OCI-LY7 (cell line): Measurements from ENCODE around the gene FMN1. TPM values are rescaled to one million over a fixed set of nuclear protein-coding genes. Genes with fewer than 3 reads are reported as not detected.

Experiments
- BruUV-seq: library from RNA; stranded (reverse); fragments of 400-500 nt; replicated peaks from 2 replicates; lab custom pipeline; 2021; lab: Mats Ljungman, UMichigan
- CTCF ChIA-PET: fragments of 300-600 bp; sonication (Branson Sonifier 250); formaldehyde crosslinking; loops from one replicate; lab custom pipeline; 2022; ENCODE audit warnings: antibody characterized with exemption; ENCODE audit not compliant: unreplicated experiment; lab: Charles Lee
- POLR2A ChIA-PET: fragments of 300-600 bp; sonication (Branson Sonifier 250); formaldehyde crosslinking; loops from one replicate; lab custom pipeline; 2022; ENCODE audit warnings: antibody characterized with exemption; lab: Charles Lee
- DNase-seq: peaks from one replicate; pipeline ENCODE4 v3.0.0-alpha.2; 2015; ENCODE audit warnings: low spot score
- H2AFZ ChIP-seq: fragments of 200-600 bp; sonication (generic), shearing (Covaris generic); 2 replicates; pipeline ENCODE4 v1.6.1; 2014; ENCODE audit warnings: mild to moderate bottlenecking, antibody characterized with exemption, low read length, moderate library complexity
- H3K27ac ChIP-seq: fragments of 200-600 bp; sonication (generic); 2 replicates; pipeline ENCODE4 v1.5.1; 2014; ENCODE audit warnings: mixed run types, low read depth, mild to moderate bottlenecking, moderate library complexity, low read length, inconsistent platforms; ENCODE audit not compliant: poor library complexity, severe bottlenecking
- H3K36me3 ChIP-seq: fragments of 200-600 bp; sonication (generic); 2 replicates; pipeline ENCODE4 v1.6.1; 2014; ENCODE audit warnings: mild to moderate bottlenecking, antibody characterized with exemption, low read length, moderate library complexity, mixed read lengths; ENCODE audit not compliant: insufficient read depth
- H3K4me1 ChIP-seq: fragments of 200-600 bp; sonication (generic); 2 replicates; pipeline ENCODE4 v1.5.1; 2014; ENCODE audit warnings: mild to moderate bottlenecking, low read length; ENCODE audit not compliant: insufficient read depth, poor library complexity, severe bottlenecking
- H3K4me2 ChIP-seq: fragments of 200-600 bp; sonication (generic); 2 replicates; pipeline ENCODE4 v1.6.1; 2014; ENCODE audit warnings: mild to moderate bottlenecking, low read length
- H3K4me3 ChIP-seq: fragments of 200-600 bp; sonication (generic); 2 replicates; pipeline ENCODE4 v1.5.1; 2014; ENCODE audit warnings: mild to moderate bottlenecking, low read depth, low read length; ENCODE audit not compliant: poor library complexity, severe bottlenecking
- H3K79me2 ChIP-seq: fragments of 200-600 bp; sonication (generic); 2 replicates; pipeline ENCODE4 v1.6.1; 2016; ENCODE audit warnings: low read depth, mild to moderate bottlenecking, low read length, moderate library complexity, mixed read lengths; ENCODE audit not compliant: insufficient read depth
- H3K9me2 ChIP-seq: fragments of 200-600 bp; sonication (generic); 2 replicates; pipeline ENCODE4 v1.6.1; 2016; ENCODE audit warnings: mild to moderate bottlenecking, low read length, mixed read lengths; ENCODE audit not compliant: insufficient read depth
- H3K9me3 ChIP-seq: fragments of 200-600 bp; sonication (generic); 2 replicates; pipeline ENCODE4 v1.6.1; 2014; ENCODE audit warnings: mild to moderate bottlenecking, mixed run types, low read length, mixed read lengths
- H4K20me1 ChIP-seq: fragments of 200-600 bp; sonication (generic); 2 replicates; pipeline ENCODE4 v1.6.1; 2014; ENCODE audit warnings: mild to moderate bottlenecking, antibody characterized with exemption, low read length, moderate library complexity, mixed read lengths; ENCODE audit not compliant: insufficient read depth
- EZH2phosphoT487 ChIP-seq: fragments of 200-600 bp; sonication (generic); IDR thresholded peaks from 2 replicates; pipeline ENCODE4 v1.6.1; 2018; ENCODE audit warnings: low read depth, borderline replicate concordance, mild to moderate bottlenecking, mixed run types, antibody characterized with exemption, low read length, moderate library complexity, mixed read lengths
- intact Hi-C: fragments of 100-400 bp; cut with micrococcal nuclease; formaldehyde crosslinking; loops from one replicate; pipeline ENCODE4 v1.10.0; 2022; ENCODE audit not compliant: unreplicated experiment
- total RNA-seq, 2 experiments: library from RNA; depleted of rRNA in 1 of 2; stranded (reverse); fragments of >200 nt in 1 of 2; shearing (Covaris generic) in 1 of 2; gene quantifications; 2 replicates each; pipeline ENCODE4 v1.2.3, GENCODE V29; 2014 to 2022
- TF ChIP-seq, protein P1 (sequence below): fragments of 200-600 bp; sonication (generic); conservative IDR thresholded peaks from 2 replicates; pipeline ENCODE4 v1.5.1; 2014; ENCODE audit warnings: mild to moderate bottlenecking, antibody characterized with exemption, low read length, moderate library complexity, mixed read lengths

The FMN1 gene
- total RNA-seq, 2 experiments from 2014 or later = 3.2 to 4.2 TPM

DNA sequence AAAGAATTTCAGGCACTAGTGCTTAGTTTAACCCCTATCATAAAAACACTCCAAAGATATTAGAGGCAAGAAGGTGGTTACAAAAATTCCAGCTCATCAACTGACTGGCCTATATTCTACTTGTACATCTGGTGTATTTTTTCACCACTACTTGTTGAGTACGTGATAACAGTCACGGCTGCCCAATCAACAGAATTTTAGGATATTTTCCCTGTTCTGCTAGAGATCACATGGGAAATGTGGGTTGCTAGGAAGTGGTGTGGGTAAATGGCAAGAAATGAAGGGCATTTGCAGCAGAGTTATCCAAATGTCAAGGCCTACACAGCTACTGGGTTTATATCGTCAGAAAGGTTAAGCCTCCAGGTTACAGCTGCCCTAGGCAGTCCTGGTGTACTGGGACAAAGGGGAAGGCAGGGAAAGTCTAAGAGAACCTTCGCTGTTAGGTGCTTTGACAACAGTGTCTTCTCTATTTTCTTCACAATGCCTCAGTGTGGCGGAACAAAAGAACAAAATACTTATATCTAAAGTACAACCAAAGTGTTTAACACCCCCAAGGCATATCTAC, 81.9 kb downstream of the FMN1 start:
- no peaks in the 10 kb centered on the region for H3K9me2 ChIP-seq
- no TSS peak for BruUV-seq
- H3K4me1 ChIP-seq = no peaks in the 10 kb centered on the region
- H3K4me3 ChIP-seq = no peak overlapping the region
- no peaks in the 10 kb centered on the region for H3K79me2 ChIP-seq
- H2AFZ ChIP-seq = no peak overlapping the region
- no peak for DNase-seq
- POLR2A ChIA-PET = interaction anchor here (1.3 kb wide), 1 partner anchor 11 kb away, joined by 3 read pairs; no protein-coding TSS in a partner anchor
- intact Hi-C loops = no loop called here
- no peaks in the 10 kb centered on the region for H3K9me3 ChIP-seq
- no peaks in the 10 kb centered on the region for H3K36me3 ChIP-seq
- CTCF ChIA-PET = no interaction called here
- H4K20me1 ChIP-seq = no peaks in the 10 kb centered on the region
- H3K27ac ChIP-seq = no peak overlapping the region
- H3K4me2 ChIP-seq = no peak overlapping the region
- TF ChIP-seq EZH2phosphoT487 = no peak
- TF ChIP-seq, protein P1, sequence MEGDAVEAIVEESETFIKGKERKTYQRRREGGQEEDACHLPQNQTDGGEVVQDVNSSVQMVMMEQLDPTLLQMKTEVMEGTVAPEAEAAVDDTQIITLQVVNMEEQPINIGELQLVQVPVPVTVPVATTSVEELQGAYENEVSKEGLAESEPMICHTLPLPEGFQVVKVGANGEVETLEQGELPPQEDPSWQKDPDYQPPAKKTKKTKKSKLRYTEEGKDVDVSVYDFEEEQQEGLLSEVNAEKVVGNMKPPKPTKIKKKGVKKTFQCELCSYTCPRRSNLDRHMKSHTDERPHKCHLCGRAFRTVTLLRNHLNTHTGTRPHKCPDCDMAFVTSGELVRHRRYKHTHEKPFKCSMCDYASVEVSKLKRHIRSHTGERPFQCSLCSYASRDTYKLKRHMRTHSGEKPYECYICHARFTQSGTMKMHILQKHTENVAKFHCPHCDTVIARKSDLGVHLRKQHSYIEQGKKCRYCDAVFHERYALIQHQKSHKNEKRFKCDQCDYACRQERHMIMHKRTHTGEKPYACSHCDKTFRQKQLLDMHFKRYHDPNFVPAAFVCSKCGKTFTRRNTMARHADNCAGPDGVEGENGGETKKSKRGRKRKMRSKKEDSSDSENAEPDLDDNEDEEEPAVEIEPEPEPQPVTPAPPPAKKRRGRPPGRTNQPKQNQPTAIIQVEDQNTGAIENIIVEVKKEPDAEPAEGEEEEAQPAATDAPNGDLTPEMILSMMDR = no peak

DNA sequence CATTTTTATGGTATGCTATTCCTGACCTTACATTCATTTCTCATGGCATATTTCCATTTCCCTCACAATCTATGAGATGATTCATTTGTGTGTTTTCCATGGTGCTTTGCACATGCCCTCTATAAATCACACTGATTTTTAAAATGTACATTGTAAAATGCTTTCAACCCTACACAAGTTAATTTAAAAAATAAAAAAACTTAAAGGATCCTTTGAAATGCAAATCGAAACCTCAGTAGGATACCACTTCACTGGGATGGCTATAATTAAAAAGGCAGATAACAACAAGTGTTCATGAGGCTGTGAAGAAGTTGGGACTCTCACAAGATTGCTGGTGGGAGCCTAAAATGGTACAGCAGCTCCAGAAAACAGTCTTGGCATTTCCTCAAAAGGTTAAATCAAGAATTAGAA, 83.5 kb downstream of the FMN1 start:
- CTCF ChIA-PET = no interaction called here

DNA sequence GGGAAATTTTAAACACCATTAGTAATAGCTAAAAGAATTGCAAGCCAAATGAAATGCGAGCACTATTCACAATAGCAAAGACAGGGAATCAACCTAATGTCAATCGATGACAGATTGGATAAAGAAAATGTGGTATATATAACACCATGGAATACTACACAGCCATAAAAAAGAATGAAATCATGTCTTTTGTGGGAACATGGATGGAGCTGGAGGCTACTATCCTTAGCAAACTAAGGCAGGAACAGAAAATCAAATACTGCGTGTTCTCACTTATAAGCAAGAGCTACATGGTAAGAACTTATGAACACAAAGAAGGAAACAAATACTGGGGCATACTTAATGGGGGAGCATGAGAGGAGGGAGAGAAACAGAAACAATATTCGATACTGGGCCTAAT, 85.2 kb downstream of the FMN1 start:
- ChIA-PET CTCF (no interaction called here), POLR2A (no interaction called here)
- no peak for DNase-seq
- no peak overlapping the region for H3K4me2 ChIP-seq
- H3K4me3 ChIP-seq = no peak overlapping the region
- no TSS peak for BruUV-seq
- H3K79me2 ChIP-seq = no peaks in the 10 kb centered on the region
- TF ChIP-seq EZH2phosphoT487 = no peak
- TF ChIP-seq, protein P1 = no peak
- H3K9me3 ChIP-seq = no peaks in the 10 kb centered on the region
- no peak overlapping the region for H2AFZ ChIP-seq
- no peaks in the 10 kb centered on the region for H4K20me1 ChIP-seq
- no peak overlapping the region for H3K27ac ChIP-seq
- H3K4me1 ChIP-seq = no peaks in the 10 kb centered on the region
- intact Hi-C loops = no loop called here
- H3K9me2 ChIP-seq = no peaks in the 10 kb centered on the region
- H3K36me3 ChIP-seq = no peaks in the 10 kb centered on the region

More for the DNA sequence above, 83.5 kb downstream of the FMN1 start:
- H3K4me3 ChIP-seq = no peak overlapping the region
- no peaks in the 10 kb centered on the region for H3K36me3 ChIP-seq
- intact Hi-C loops = no loop called here
- H4K20me1 ChIP-seq = no peaks in the 10 kb centered on the region
- H2AFZ ChIP-seq = no peak overlapping the region
- no peaks in the 10 kb centered on the region for H3K9me3 ChIP-seq
- H3K79me2 ChIP-seq = no peaks in the 10 kb centered on the region
- H3K27ac ChIP-seq = no peak overlapping the region
- POLR2A ChIA-PET = interaction anchor here (1.3 kb wide), 1 partner anchor 12 kb away, joined by 3 read pairs; no protein-coding TSS in a partner anchor
- no peaks in the 10 kb centered on the region for H3K4me1 ChIP-seq
- no peak overlapping the region for H3K4me2 ChIP-seq
- no TSS peak for BruUV-seq
- no peak for TF ChIP-seq EZH2phosphoT487
- TF ChIP-seq, protein P1 = no peak
- no peaks in the 10 kb centered on the region for H3K9me2 ChIP-seq
- no peak for DNase-seq
